ENCODE results near the gene TPGS1.

The TPGS1 gene

GRCh38 chr19:492091-492531 is 15.2 kb upstream of the TPGS1 start:
- Histone ChIP-seq H3K4me2 (ENCODE audit: insufficient read depth, low read length, poor library complexity, severe bottlenecking) (no peak overlapping the region), H2BK15ac (ENCODE audit: low read length) (no peak overlapping the region), H3K27ac (replicated peaks; ENCODE audit: low read length) (no peak overlapping the region), H3K4me3 (ENCODE audit: low read length in 2 of 2) (no peak overlapping the region), H3K79me1 (ENCODE audit: low read depth, low read length) (peaks cover 3% of the 10 kb centered on the region), H3K36me3 (replicated peaks in 1 of 2; ENCODE audit: control insufficient read depth in 2 of 2, insufficient read depth in 2 of 2, low read length in 2 of 2) (no peaks in the 10 kb centered on the region), H2AK5ac (ENCODE audit: low read depth, low read length) (no peak overlapping the region), H2BK12ac (ENCODE audit: low read length) (no peak overlapping the region), H3K23ac (ENCODE audit: low read depth, low read length, poor library complexity) (no peak overlapping the region), H2BK120ac (ENCODE audit: low read depth, low read length) (no peak overlapping the region), H4K91ac (ENCODE audit: low read depth, low read length, poor library complexity) (no peak overlapping the region), H3K9ac (ENCODE audit: low read depth, low read length, poor library complexity) (no peak overlapping the region), H3K18ac (ENCODE audit: low read length) (peak overlapping the region; percentile 38), H3K4ac (ENCODE audit: low read length) (no peak overlapping the region), H3K4me1 (ENCODE audit: control insufficient read depth in 2 of 2, insufficient read depth in 1 of 2, low read depth in 1 of 2, low read length in 2 of 2) (peaks cover 0 to 4% of the 10 kb centered on the region in 2 donors), H4K8ac (ENCODE audit: low read depth, low read length) (no peak overlapping the region), H3K9me3 (replicated peaks in 1 of 2; ENCODE audit: control insufficient read depth in 2 of 2, insufficient read depth in 1 of 2, low read depth in 1 of 2, low read length in 2 of 2) (peaks cover 2 to 6% of the 10 kb centered on the region in 2 donors), H2BK5ac (ENCODE audit: low read length) (no peak overlapping the region), H3K14ac (ENCODE audit: low read length) (peak overlapping the region; percentile 21), H2AFZ (ENCODE audit: low read length) (no peak overlapping the region), H3K27me3 (ENCODE audit: control insufficient read depth in 3 of 3, insufficient read depth in 3 of 3, low read depth in 1 of 3, low read length in 3 of 3) (peaks cover 0 to 11% (median 0%) of the 10 kb centered on the region in 3 experiments)
- WGBS, 2 donors (ENCODE audit: extremely low coverage in 2 of 2, insufficient read length in 2 of 2, insufficient replicate concordance in 1 of 2) = no CpG with 5 or more reads among the region's 19 CpGs
- DNase-seq (ENCODE audit: low spot score) = no peak

- no peak overlapping the region for H4K8ac ChIP-seq (ENCODE audit: low read depth, low read length)
- H3K4me2 ChIP-seq (ENCODE audit: insufficient read depth, low read length, poor library complexity, severe bottlenecking) = no peak overlapping the region
- no peak overlapping the region for H3K27ac ChIP-seq (replicated peaks; ENCODE audit: low read length)
- H3K4me3 ChIP-seq (ENCODE audit: low read length in 2 of 2) = peak overlapping the region in 1 of 2 donors; percentile 62
- H3K14ac ChIP-seq (ENCODE audit: low read length) = no peak overlapping the region
- no peaks in the 10 kb centered on the region for H3K36me3 ChIP-seq (replicated peaks in 1 of 2; ENCODE audit: control insufficient read depth in 2 of 2, insufficient read depth in 2 of 2, low read length in 2 of 2)
- H2BK120ac ChIP-seq (ENCODE audit: low read depth, low read length) = no peak overlapping the region
- peaks cover 8 to 24% (median 12%) of the 10 kb centered on the region in 3 experiments for H3K27me3 ChIP-seq (ENCODE audit: control insufficient read depth in 3 of 3, insufficient read depth in 3 of 3, low read depth in 1 of 3, low read length in 3 of 3)
- H3K18ac ChIP-seq (ENCODE audit: low read length) = peak overlapping the region; percentile 87
- H2BK5ac ChIP-seq (ENCODE audit: low read length) = peak overlapping the region; percentile 88
- peak overlapping the region; percentile 67 for H2BK15ac ChIP-seq (ENCODE audit: low read length)
- H3K9me3 ChIP-seq (replicated peaks in 1 of 2; ENCODE audit: control insufficient read depth in 2 of 2, insufficient read depth in 1 of 2, low read depth in 1 of 2, low read length in 2 of 2) = peaks cover 2 to 6% of the 10 kb centered on the region in 2 donors
- WGBS, 2 donors (ENCODE audit: extremely low coverage in 2 of 2, insufficient read length in 2 of 2, insufficient replicate concordance in 1 of 2) = no CpG with 5 or more reads among the region's 23 CpGs
- no peak for DNase-seq (ENCODE audit: low spot score)
- H3K79me1 ChIP-seq (ENCODE audit: low read depth, low read length) = peaks cover 4% of the 10 kb centered on the region
- no peak overlapping the region for H2AFZ ChIP-seq (ENCODE audit: low read length)
- no peak overlapping the region for H3K4ac ChIP-seq (ENCODE audit: low read length)
- no peak overlapping the region for H3K23ac ChIP-seq (ENCODE audit: low read depth, low read length, poor library complexity)
- H2BK12ac ChIP-seq (ENCODE audit: low read length) = no peak overlapping the region
- no peak overlapping the region for H3K9ac ChIP-seq (ENCODE audit: low read depth, low read length, poor library complexity)
- H4K91ac ChIP-seq (ENCODE audit: low read depth, low read length, poor library complexity) = no peak overlapping the region
- peaks cover 2 to 4% of the 10 kb centered on the region in 2 donors for H3K4me1 ChIP-seq (ENCODE audit: control insufficient read depth in 2 of 2, insufficient read depth in 1 of 2, low read depth in 1 of 2, low read length in 2 of 2)
- H2AK5ac ChIP-seq (ENCODE audit: low read depth, low read length) = peak overlapping the region; percentile 88
These were observed 13.7 kb upstream of the TPGS1 start for GRCh38 chr19:493391-494170.

- Histone ChIP-seq H3K9me3 (replicated peaks in 1 of 2; ENCODE audit: control insufficient read depth in 2 of 2, insufficient read depth in 1 of 2, low read depth in 1 of 2, low read length in 2 of 2) (peaks cover 2 to 12% of the 10 kb centered on the region in 2 donors), H3K27me3 (ENCODE audit: control insufficient read depth in 3 of 3, insufficient read depth in 3 of 3, low read depth in 1 of 3, low read length in 3 of 3) (peaks cover 15 to 33% (median 19%) of the 10 kb centered on the region in 3 experiments), H3K79me1 (ENCODE audit: low read depth, low read length) (peaks cover 3% of the 10 kb centered on the region), H3K4me2 (ENCODE audit: insufficient read depth, low read length, poor library complexity, severe bottlenecking) (no peak overlapping the region), H3K4ac (ENCODE audit: low read length) (no peak overlapping the region), H3K18ac (ENCODE audit: low read length) (peak overlapping the region; percentile 87), H3K4me3 (ENCODE audit: low read length in 2 of 2) (no peak overlapping the region), H2BK5ac (ENCODE audit: low read length) (no peak overlapping the region), H3K36me3 (replicated peaks in 1 of 2; ENCODE audit: control insufficient read depth in 2 of 2, insufficient read depth in 2 of 2, low read length in 2 of 2) (no peaks in the 10 kb centered on the region), H2AK5ac (ENCODE audit: low read depth, low read length) (peak overlapping the region; percentile 88), H2BK120ac (ENCODE audit: low read depth, low read length) (no peak overlapping the region), H3K23ac (ENCODE audit: low read depth, low read length, poor library complexity) (no peak overlapping the region), H2BK15ac (ENCODE audit: low read length) (peak overlapping the region; percentile 67), H2BK12ac (ENCODE audit: low read length) (peak overlapping the region; percentile 58), H3K9ac (ENCODE audit: low read depth, low read length, poor library complexity) (no peak overlapping the region), H3K27ac (replicated peaks; ENCODE audit: low read length) (no peak overlapping the region), H4K8ac (ENCODE audit: low read depth, low read length) (no peak overlapping the region), H2AFZ (ENCODE audit: low read length) (no peak overlapping the region), H3K4me1 (ENCODE audit: control insufficient read depth in 2 of 2, insufficient read depth in 1 of 2, low read depth in 1 of 2, low read length in 2 of 2) (peaks cover 2 to 3% of the 10 kb centered on the region in 2 donors), H4K91ac (ENCODE audit: low read depth, low read length, poor library complexity) (peak overlapping the region; percentile 64), H3K14ac (ENCODE audit: low read length) (no peak overlapping the region)
- WGBS, 2 donors (ENCODE audit: extremely low coverage in 2 of 2, insufficient read length in 2 of 2, insufficient replicate concordance in 1 of 2) = no CpG with 5 or more reads among the region's 22 CpGs
- no peak for DNase-seq (ENCODE audit: low spot score)
These were observed 12.9 kb upstream of the TPGS1 start for GRCh38 chr19:494171-495080.

- peak overlapping the region; percentile 88 for H2AK5ac ChIP-seq (ENCODE audit: low read depth, low read length)
- no peak overlapping the region for H2BK120ac ChIP-seq (ENCODE audit: low read depth, low read length)
- peaks cover 15 to 37% (median 23%) of the 10 kb centered on the region in 3 experiments for H3K27me3 ChIP-seq (ENCODE audit: control insufficient read depth in 3 of 3, insufficient read depth in 3 of 3, low read depth in 1 of 3, low read length in 3 of 3)
- DNase-seq (ENCODE audit: low spot score) = no peak
- peak overlapping the region; percentile 33 for H2BK12ac ChIP-seq (ENCODE audit: low read length)
- peak overlapping the region; percentile 64 for H4K91ac ChIP-seq (ENCODE audit: low read depth, low read length, poor library complexity)
- no peak overlapping the region for H3K23ac ChIP-seq (ENCODE audit: low read depth, low read length, poor library complexity)
- WGBS, 2 donors (ENCODE audit: extremely low coverage in 2 of 2, insufficient read length in 2 of 2, insufficient replicate concordance in 1 of 2) = no CpG with 5 or more reads among the region's 10 CpGs
- peaks cover 2 to 13% of the 10 kb centered on the region in 2 donors for H3K9me3 ChIP-seq (replicated peaks in 1 of 2; ENCODE audit: control insufficient read depth in 2 of 2, insufficient read depth in 1 of 2, low read depth in 1 of 2, low read length in 2 of 2)
- H3K79me1 ChIP-seq (ENCODE audit: low read depth, low read length) = peaks cover 1% of the 10 kb centered on the region
- no peaks in the 10 kb centered on the region for H3K36me3 ChIP-seq (replicated peaks in 1 of 2; ENCODE audit: control insufficient read depth in 2 of 2, insufficient read depth in 2 of 2, low read length in 2 of 2)
- peak overlapping the region; percentile 6 for H2BK5ac ChIP-seq (ENCODE audit: low read length)
- no peak overlapping the region for H3K18ac ChIP-seq (ENCODE audit: low read length)
- peaks cover 0 to 2% of the 10 kb centered on the region in 2 donors for H3K4me1 ChIP-seq (ENCODE audit: control insufficient read depth in 2 of 2, insufficient read depth in 1 of 2, low read depth in 1 of 2, low read length in 2 of 2)
- no peak overlapping the region for H2AFZ ChIP-seq (ENCODE audit: low read length)
- no peak overlapping the region for H3K4me3 ChIP-seq (ENCODE audit: low read length in 2 of 2)
- H4K8ac ChIP-seq (ENCODE audit: low read depth, low read length) = no peak overlapping the region
- H2BK15ac ChIP-seq (ENCODE audit: low read length) = no peak overlapping the region
- no peak overlapping the region for H3K9ac ChIP-seq (ENCODE audit: low read depth, low read length, poor library complexity)
- H3K27ac ChIP-seq (replicated peaks; ENCODE audit: low read length) = no peak overlapping the region
- H3K4ac ChIP-seq (ENCODE audit: low read length) = no peak overlapping the region
- H3K4me2 ChIP-seq (ENCODE audit: insufficient read depth, low read length, poor library complexity, severe bottlenecking) = no peak overlapping the region
- no peak overlapping the region for H3K14ac ChIP-seq (ENCODE audit: low read length)
These were observed 12.3 kb upstream of the TPGS1 start for GRCh38 chr19:495081-495401.

All from neuronal stem cell (in vitro differentiated cells).